ENCODE measurements around the gene ZNF784. TPM values are rescaled to one million over a fixed set of nuclear protein-coding genes. Genes with fewer than 3 reads are reported as not detected.

The ZNF784 gene
- total and polyA plus RNA-seq, 2 of the 13 experiments (the other 11 are each of a cell fraction or from before 2014, with no cell fraction given), result 4.1 to 4.2 TPM

GRCh38 chr19:55673465-55673864 lies 49.1 kb upstream of the ZNF784 start:
- intact Hi-C loops (cut with micrococcal nuclease; ENCODE audit: unreplicated experiment), result no loop called here
- H3K9ac ChIP-seq (ENCODE audit: insufficient read depth, low read depth, low read length), result no peak overlapping the region
- CTCF ChIA-PET (ENCODE audit: low intra/inter-chr PET ratio, low total read pairs), result no interaction called here

More at GRCh38 chr19:55673465-55673864, 49.1 kb upstream of the ZNF784 start:
- in situ Hi-C loops (cut with HindIII; ENCODE audit: extremely low pct_ligation_motif_present, low pct_unique_long_range_greater_than_20kb), result no loop called here
- Histone ChIP-seq H3K79me2 (ENCODE audit: insufficient read depth, low read length) (peaks cover 64% of the 10 kb centered on the region), H3K27ac (ENCODE audit: extremely low read length, insufficient read depth, low read length) (no peak overlapping the region), H3K4me2 (ENCODE audit: low read depth, low read length) (no peak overlapping the region), H3K9me3 (ENCODE audit: low read length) (no peaks in the 10 kb centered on the region), H3K4me1 (ENCODE audit: insufficient read depth, low read length) (peaks cover 30% of the 10 kb centered on the region), H4K20me1 (ENCODE audit: insufficient read depth, low read length) (peaks cover 28% of the 10 kb centered on the region), H2AFZ (ENCODE audit: low read length) (no peak overlapping the region), H3K36me3 (replicated peaks in 1 of 2; ENCODE audit: control insufficient read depth in 1 of 2, insufficient read depth in 2 of 2, low read length in 2 of 2) (peaks cover 25 to 48% of the 10 kb centered on the region in 2 experiments; a peak in 4 of 5 replicates), H3K4me3 (replicated peaks in 1 of 3; ENCODE audit: insufficient read depth in 1 of 3, low read depth in 2 of 3, low read length in 3 of 3) (no peak overlapping the region), H3K27me3 (ENCODE audit: control insufficient read depth in 1 of 2, insufficient read depth in 2 of 2, low read length in 2 of 2) (no peaks in the 10 kb centered on the region; a peak in 1 of 5 replicates)
- no peak for TF ChIP-seq ZNF781 (CRISPR knock-in tag; IDR thresholded peaks at IDR 0.05; ENCODE audit: borderline replicate concordance, not compliant biosample characterization)
- TF ChIP-seq ATF4 (CRISPR knock-in tag; IDR thresholded peaks at IDR 0.05), result no peak
- TF ChIP-seq ZBTB33 (CRISPR knock-in tag; IDR thresholded peaks at IDR 0.05), result 0 out of 2 replicates have a peak, but pooled peaks have one; percentile 52
- DNase-seq (ENCODE audit: low spot score), result no peak
- POLR2A ChIA-PET, result no interaction called here
- FAIRE-seq, result no peak
- no TSS peak for BruUV-seq (replicated peaks)
- WGBS (ENCODE audit: low lambda C conversion rate), result 95% methylated on average over 9 of the region's 9 CpGs
- no peak for ATAC-seq

All from HepG2 (cell line).